ENCODE results near the gene MADD. TPM values are rescaled to one million over a fixed set of nuclear protein-coding genes. Genes with fewer than 3 reads are reported as not detected.

MADD gene
- total RNA-seq, 4 donors from 2014 or later: 29.0 to 49.7 (median 38.1) TPM

GRCh38 chr11:47260366-47260765 is 9.6 kb upstream of the MADD start:
- no peak for DNase-seq
- no peak overlapping the region for H3K27ac ChIP-seq
- no peak for TF ChIP-seq POLR2A (IDR thresholded peaks at IDR 0.05)
- TF ChIP-seq, protein P1, sequence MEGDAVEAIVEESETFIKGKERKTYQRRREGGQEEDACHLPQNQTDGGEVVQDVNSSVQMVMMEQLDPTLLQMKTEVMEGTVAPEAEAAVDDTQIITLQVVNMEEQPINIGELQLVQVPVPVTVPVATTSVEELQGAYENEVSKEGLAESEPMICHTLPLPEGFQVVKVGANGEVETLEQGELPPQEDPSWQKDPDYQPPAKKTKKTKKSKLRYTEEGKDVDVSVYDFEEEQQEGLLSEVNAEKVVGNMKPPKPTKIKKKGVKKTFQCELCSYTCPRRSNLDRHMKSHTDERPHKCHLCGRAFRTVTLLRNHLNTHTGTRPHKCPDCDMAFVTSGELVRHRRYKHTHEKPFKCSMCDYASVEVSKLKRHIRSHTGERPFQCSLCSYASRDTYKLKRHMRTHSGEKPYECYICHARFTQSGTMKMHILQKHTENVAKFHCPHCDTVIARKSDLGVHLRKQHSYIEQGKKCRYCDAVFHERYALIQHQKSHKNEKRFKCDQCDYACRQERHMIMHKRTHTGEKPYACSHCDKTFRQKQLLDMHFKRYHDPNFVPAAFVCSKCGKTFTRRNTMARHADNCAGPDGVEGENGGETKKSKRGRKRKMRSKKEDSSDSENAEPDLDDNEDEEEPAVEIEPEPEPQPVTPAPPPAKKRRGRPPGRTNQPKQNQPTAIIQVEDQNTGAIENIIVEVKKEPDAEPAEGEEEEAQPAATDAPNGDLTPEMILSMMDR (IDR thresholded peaks at IDR 0.05): no peak
- no peaks in the 10 kb centered on the region for H3K9me3 ChIP-seq
- intact Hi-C loops (cut with DNase I): loop anchor here (5.0 kb wide), 1 partner anchor 78 kb away; no protein-coding TSS in a partner anchor
- no peaks in the 10 kb centered on the region for H3K36me3 ChIP-seq
- H3K4me3 ChIP-seq (replicated peaks in 1 of 3): no peak overlapping the region
- no peaks in the 10 kb centered on the region for H3K27me3 ChIP-seq
- peaks cover 19 to 42% of the 10 kb centered on the region in 2 donors for H3K4me1 ChIP-seq
- 78 to 94% methylated on average over 19 of the region's 19 CpGs for WGBS, 2 donors

GRCh38 chr11:47261291-47261800 is 8.6 kb upstream of the MADD start:
- intact Hi-C loops (cut with DNase I): loop anchor here (5.0 kb wide), 1 partner anchor 79 kb away; no protein-coding TSS in a partner anchor
- 86 to 87% methylated on average over 22 of the region's 22 CpGs for WGBS, 2 donors
- DNase-seq: no peak
- Histone ChIP-seq H3K9me3 (no peaks in the 10 kb centered on the region), H3K27me3 (no peaks in the 10 kb centered on the region), H3K36me3 (no peaks in the 10 kb centered on the region), H3K27ac (no peak overlapping the region), H3K4me1 (peaks cover 19 to 42% of the 10 kb centered on the region in 2 donors), H3K4me3 (replicated peaks in 1 of 3) (no peak overlapping the region)
- TF ChIP-seq, protein P1 (IDR thresholded peaks at IDR 0.05): no peak
- TF ChIP-seq POLR2A (IDR thresholded peaks at IDR 0.05): no peak

DNA sequence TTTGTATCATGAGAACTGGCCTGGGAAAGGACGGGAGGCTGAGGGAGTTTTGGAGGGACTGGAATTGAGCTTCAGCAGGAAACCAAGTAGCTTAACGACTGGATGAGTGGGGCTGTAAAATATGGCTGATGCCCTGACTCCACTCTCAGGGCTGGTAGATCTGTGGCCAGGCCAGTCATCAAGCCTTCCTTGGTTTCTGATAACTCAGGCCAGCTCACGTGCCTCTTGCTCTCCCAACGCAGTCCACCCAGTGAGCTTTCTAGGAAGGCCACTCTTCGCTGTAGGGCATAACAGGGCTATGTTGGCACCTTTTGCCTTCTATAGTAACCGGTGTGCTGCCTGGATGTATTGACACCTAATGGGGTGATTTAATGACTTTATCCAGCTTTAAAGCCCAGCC is 5.8 kb upstream of the MADD start:
- intact Hi-C loops (cut with DNase I): loop anchor here (5.0 kb wide), 1 partner anchor 82 kb away; no protein-coding TSS in a partner anchor
- Histone ChIP-seq H3K4me1 (peaks cover 4 to 28% of the 10 kb centered on the region in 2 donors), H3K36me3 (no peaks in the 10 kb centered on the region), H3K4me3 (replicated peaks in 1 of 3) (no peak overlapping the region), H3K9me3 (no peaks in the 10 kb centered on the region), H3K27me3 (no peaks in the 10 kb centered on the region), H3K27ac (peak overlapping the region in 1 of 3 donors; percentile 29)
- WGBS, 2 donors: 90 to 94% methylated on average over 6 of the region's 6 CpGs
- TF ChIP-seq POLR2A (IDR thresholded peaks at IDR 0.05): no peak
- TF ChIP-seq, protein P1 (IDR thresholded peaks at IDR 0.05): no peak
- no peak for DNase-seq

DNA sequence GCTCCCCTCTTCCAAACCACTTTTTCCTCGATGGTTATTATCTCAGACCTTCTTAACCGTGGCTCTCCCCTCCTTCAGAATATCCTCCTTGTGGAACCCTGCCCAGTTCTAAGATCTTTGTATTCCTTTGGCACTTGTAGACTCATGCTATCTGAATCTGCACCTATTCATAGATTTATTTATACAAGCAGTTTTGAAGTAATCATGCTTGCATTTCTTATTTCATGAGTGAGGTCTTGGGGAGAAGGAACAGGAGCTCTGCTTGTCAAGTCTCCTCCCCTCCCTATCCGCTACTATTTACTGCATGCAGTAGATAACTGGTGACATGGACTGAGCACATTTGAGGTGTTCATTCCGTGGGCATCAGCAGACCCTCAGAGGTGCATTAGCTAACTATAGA is 5.4 kb upstream of the MADD start:
- H3K4me1 ChIP-seq: peaks cover 4 to 24% of the 10 kb centered on the region in 2 donors
- no peaks in the 10 kb centered on the region for H3K36me3 ChIP-seq
- TF ChIP-seq, protein P1 (IDR thresholded peaks at IDR 0.05): no peak
- no peak for TF ChIP-seq POLR2A (IDR thresholded peaks at IDR 0.05)
- H3K27ac ChIP-seq: peak overlapping the region in 1 of 3 donors; percentile 29
- no peak for DNase-seq
- H3K27me3 ChIP-seq: no peaks in the 10 kb centered on the region
- no peaks in the 10 kb centered on the region for H3K9me3 ChIP-seq
- intact Hi-C loops (cut with DNase I): loop anchor here (5.0 kb wide), 1 partner anchor 82 kb away; no protein-coding TSS in a partner anchor
- no peak overlapping the region for H3K4me3 ChIP-seq (replicated peaks in 1 of 3)
- 59 to 74% methylated on average over 4 of the region's 4 CpGs for WGBS, 2 donors

GRCh38 chr11:47267876-47268275 is 2.1 kb upstream of the MADD start:
- TF ChIP-seq, protein P1 (IDR thresholded peaks at IDR 0.05): no peak
- no peak for TF ChIP-seq POLR2A (IDR thresholded peaks at IDR 0.05)
- 65 to 73% methylated on average over 6 of the region's 6 CpGs for WGBS, 2 donors
- no peak for DNase-seq
- no peaks in the 10 kb centered on the region for H3K27me3 ChIP-seq
- H3K4me1 ChIP-seq: peaks cover 17 to 41% of the 10 kb centered on the region in 2 donors
- no peak overlapping the region for H3K4me3 ChIP-seq (replicated peaks in 1 of 3)
- no peaks in the 10 kb centered on the region for H3K9me3 ChIP-seq
- H3K27ac ChIP-seq: peak overlapping the region in 1 of 3 donors; percentile 96
- intact Hi-C loops (cut with DNase I): no loop called here
- no peaks in the 10 kb centered on the region for H3K36me3 ChIP-seq

Measured in thyroid gland (tissue), 4 donors.